Activated naive CD8-positive, alpha-beta T cell treated with anti-CD3 and anti-CD28 coated beads, Interleukin-2, amount 10 ng/mL, durations not matched to agents 7 days and 5 days (primary cell): ENCODE results near the gene CFAP54. TPM values are rescaled to one million over a fixed set of nuclear protein-coding genes. Genes with fewer than 3 reads are reported as not detected.

Experiments
- ATAC-seq: fragments of 150-1000 bp; cut with Tn5 transposase; one replicate; pipeline ENCODE4 v1.10.0; 2021; ENCODE audit warnings: low read depth, moderate library complexity
- POLR2A ChIA-PET: fragments of 350-600 bp; sonication (Branson Sonifier 250); formaldehyde crosslinking; loops from one replicate; lab custom pipeline; 2021; ENCODE audit warnings: antibody characterized with exemption; lab: Charles Lee
- DNase-seq: peaks from one replicate; pipeline ENCODE4 v3.0.0; 2021
- H3K27ac Mint-ChIP-seq: one replicate; pipeline ENCODE4 v1.8.0; 2022; ENCODE audit warnings: mild to moderate bottlenecking, mixed read lengths
- H3K27me3 Mint-ChIP-seq: one replicate; pipeline ENCODE4 v1.8.0; 2022; ENCODE audit warnings: mild to moderate bottlenecking, moderate library complexity, mixed read lengths
- H3K36me3 Mint-ChIP-seq: one replicate; pipeline ENCODE4 v1.8.0; 2021; ENCODE audit warnings: mild to moderate bottlenecking, mixed read lengths
- H3K4me1 Mint-ChIP-seq: one replicate; pipeline ENCODE4 v1.8.0; 2021; ENCODE audit warnings: mixed read lengths
- H3K4me3 Mint-ChIP-seq: one replicate; pipeline ENCODE4 v1.8.0; 2022; ENCODE audit warnings: mild to moderate bottlenecking, moderate library complexity, mixed read lengths
- H3K9me3 Mint-ChIP-seq: one replicate; pipeline ENCODE4 v1.8.0; 2021; ENCODE audit warnings: mixed read lengths
- total RNA-seq, 2 experiments: library from RNA; stranded (reverse); gene quantifications; one replicate each; pipeline ENCODE4 v1.2.3, GENCODE V29; 2021

CFAP54 gene
- total RNA-seq, result 1 to 10 TPM in 1 of 2 experiments, under 1 TPM in 1; 0.94 to 1.8 TPM

GRCh38 chr12:96489392-96490056, at the start of gene CFAP54:
Gene CFAP54 (plus strand): TSS chr12:96489577. CDS start chr12:96489610, 33 bp downstream.
- ATAC-seq (peak; percentile 84), DNase-seq (peak; percentile 96)
- H3K9me3 Mint-ChIP-seq, result no peaks in the 10 kb centered on the region
- no peaks in the 10 kb centered on the region for H3K36me3 Mint-ChIP-seq
- POLR2A ChIA-PET, result interaction anchor here (0.6 to 2.1 kb wide), 5 partner anchors 27 to 90 kb away, joined by 3 to 7 read pairs (median 3); partner anchors contain the start of gene CDK17
- peaks cover 23% of the 10 kb centered on the region for H3K27me3 Mint-ChIP-seq
- H3K27ac Mint-ChIP-seq, result peak within 1 kb of the TSS; percentile 40
- H3K4me1 Mint-ChIP-seq, result peaks cover 17% of the 10 kb centered on the region
- peak within 1 kb of the TSS; percentile 84 for H3K4me3 Mint-ChIP-seq

- Mint-ChIP-seq H3K27me3 (no peaks in the 10 kb centered on the region), H3K9me3 (peaks cover 4% of the 10 kb centered on the region), H3K36me3 (peaks cover 5% of the 10 kb centered on the region), H3K4me3 (no peak overlapping the region), H3K27ac (peak overlapping the region; percentile 72), H3K4me1 (peaks cover 42% of the 10 kb centered on the region)
- POLR2A ChIA-PET, result no interaction called here
- no peak for DNase-seq
- no peak for ATAC-seq
Measured at GRCh38 chr12:96441816-96442215, 47.6 kb upstream of the CFAP54 start.

- Mint-ChIP-seq H3K9me3 (peaks cover 4% of the 10 kb centered on the region), H3K4me1 (peaks cover 42% of the 10 kb centered on the region), H3K4me3 (no peak overlapping the region), H3K27me3 (no peaks in the 10 kb centered on the region), H3K36me3 (peaks cover 5% of the 10 kb centered on the region), H3K27ac (no peak overlapping the region)
- no peak for ATAC-seq
- POLR2A ChIA-PET, result no interaction called here
- no peak for DNase-seq
Measured at GRCh38 chr12:96442906-96443305, 46.5 kb upstream of the CFAP54 start.

GRCh38 chr12:96444399-96444798, 45.0 kb upstream of the CFAP54 start:
- H3K9me3 Mint-ChIP-seq, result peaks cover 4% of the 10 kb centered on the region
- no peak overlapping the region for H3K4me3 Mint-ChIP-seq
- H3K36me3 Mint-ChIP-seq, result peaks cover 8% of the 10 kb centered on the region
- POLR2A ChIA-PET, result no interaction called here
- peaks cover 39% of the 10 kb centered on the region for H3K4me1 Mint-ChIP-seq
- H3K27me3 Mint-ChIP-seq, result no peaks in the 10 kb centered on the region
- ATAC-seq, result no peak
- peak overlapping the region; percentile 87 for H3K27ac Mint-ChIP-seq
- no peak for DNase-seq

GRCh38 chr12:96445691-96446583, 43.4 kb upstream of the CFAP54 start:
- peak overlapping the region; percentile 92 for H3K27ac Mint-ChIP-seq
- peak; percentile 98 for ATAC-seq
- no peaks in the 10 kb centered on the region for H3K27me3 Mint-ChIP-seq
- peaks cover 14% of the 10 kb centered on the region for H3K36me3 Mint-ChIP-seq
- peak overlapping the region; percentile 63 for H3K4me3 Mint-ChIP-seq
- POLR2A ChIA-PET, result interaction anchor here (0.5 to 2.2 kb wide), 17 partner anchors 9 to 155 kb away, joined by 3 to 27 read pairs (median 4); partner anchors contain the start of genes CDK17 and CFAP54
- H3K4me1 Mint-ChIP-seq, result peaks cover 40% of the 10 kb centered on the region
- DNase-seq, result no peak
- H3K9me3 Mint-ChIP-seq, result peaks cover 5% of the 10 kb centered on the region

- ATAC-seq, result no peak
- no peak overlapping the region for H3K4me3 Mint-ChIP-seq
- peaks cover 35% of the 10 kb centered on the region for H3K4me1 Mint-ChIP-seq
Measured at GRCh38 chr12:96447256-96447655, 42.1 kb upstream of the CFAP54 start.

GRCh38 chr12:96448300-96448699, 41.1 kb upstream of the CFAP54 start:
- DNase-seq (no peak), ATAC-seq (no peak)
- POLR2A ChIA-PET, result interaction anchor here (0.6 to 1.3 kb wide), 3 partner anchors 42 to 49 kb away, joined by 3 to 4 read pairs (median 4); partner anchors contain the start of gene CDK17
- Mint-ChIP-seq H3K4me1 (peaks cover 33% of the 10 kb centered on the region), H3K36me3 (peaks cover 19% of the 10 kb centered on the region), H3K9me3 (peaks cover 6% of the 10 kb centered on the region), H3K27me3 (no peaks in the 10 kb centered on the region), H3K4me3 (no peak overlapping the region), H3K27ac (peak overlapping the region; percentile 25)

More at GRCh38 chr12:96447256-96447655, 42.1 kb upstream of the CFAP54 start:
- POLR2A ChIA-PET, result interaction anchor here (0.8 to 2.2 kb wide), 4 partner anchors 10 to 48 kb away, joined by 3 to 27 read pairs (median 4); no protein-coding TSS in a partner anchor
- Mint-ChIP-seq H3K36me3 (peaks cover 16% of the 10 kb centered on the region), H3K27ac (no peak overlapping the region), H3K9me3 (peaks cover 8% of the 10 kb centered on the region), H3K27me3 (no peaks in the 10 kb centered on the region)
- no peak for DNase-seq

GRCh38 chr12:96452261-96452922, 37.0 kb upstream of the CFAP54 start:
- Mint-ChIP-seq H3K27me3 (no peaks in the 10 kb centered on the region), H3K4me3 (no peak overlapping the region), H3K27ac (peak overlapping the region; percentile 17), H3K4me1 (peaks cover 13% of the 10 kb centered on the region), H3K36me3 (peaks cover 17% of the 10 kb centered on the region), H3K9me3 (peaks cover 8% of the 10 kb centered on the region)
- POLR2A ChIA-PET, result interaction anchor here (1.3 kb wide), 1 partner anchor 52 kb away, joined by 4 read pairs; the partner anchor contains the start of gene CDK17
- ATAC-seq (no peak), DNase-seq (no peak)

GRCh38 chr12:96454396-96454795, 35.0 kb upstream of the CFAP54 start:
- POLR2A ChIA-PET, result interaction anchor here (1.0 kb wide), 1 partner anchor 54 kb away, joined by 3 read pairs; the partner anchor contains the start of gene CDK17
- Mint-ChIP-seq H3K27me3 (peaks cover 3% of the 10 kb centered on the region), H3K4me1 (peaks cover 13% of the 10 kb centered on the region), H3K36me3 (peaks cover 14% of the 10 kb centered on the region), H3K4me3 (no peak overlapping the region), H3K27ac (no peak overlapping the region), H3K9me3 (peaks cover 8% of the 10 kb centered on the region)
- DNase-seq (no peak), ATAC-seq (no peak)

- Mint-ChIP-seq H3K4me1 (peaks cover 9% of the 10 kb centered on the region), H3K36me3 (peaks cover 3% of the 10 kb centered on the region), H3K9me3 (peaks cover 3% of the 10 kb centered on the region), H3K27me3 (peaks cover 3% of the 10 kb centered on the region), H3K27ac (no peak overlapping the region), H3K4me3 (no peak overlapping the region)
- no peak for DNase-seq
- no peak for ATAC-seq
- POLR2A ChIA-PET, result interaction anchor here (1.4 to 1.8 kb wide), 2 partner anchors 9 to 10 kb away, joined by 3 read pairs; no protein-coding TSS in a partner anchor
Measured at GRCh38 chr12:96456265-96456974, 33.0 kb upstream of the CFAP54 start.

- POLR2A ChIA-PET, result interaction anchor here (1.4 to 1.8 kb wide), 2 partner anchors 10 to 11 kb away, joined by 3 read pairs; no protein-coding TSS in a partner anchor
- H3K27me3 Mint-ChIP-seq, result peaks cover 3% of the 10 kb centered on the region
- H3K9me3 Mint-ChIP-seq, result peaks cover 3% of the 10 kb centered on the region
- DNase-seq (no peak), ATAC-seq (no peak)
- peaks cover 9% of the 10 kb centered on the region for H3K4me1 Mint-ChIP-seq
- no peak overlapping the region for H3K4me3 Mint-ChIP-seq
- peaks cover 3% of the 10 kb centered on the region for H3K36me3 Mint-ChIP-seq
- no peak overlapping the region for H3K27ac Mint-ChIP-seq
Measured at GRCh38 chr12:96457191-96457930, 32.0 kb upstream of the CFAP54 start.
